HG03378 (cell line): Measurements from ENCODE around the gene LRBA.
"Not testable (repeated sequence)": the region's sequence is repeated elsewhere in the genome, so short reads cannot be mapped to it uniquely, and the experiment has no call there.

Source experiments
- ATAC-seq: cut with Tn5 transposase; IDR thresholded peaks from one replicate; pipeline ENCODE4 v1.9.1; 2021; ENCODE audit warnings: mild to moderate bottlenecking, moderate library complexity; ENCODE audit not compliant: unreplicated experiment

Gene LRBA

GRCh38 chr4:150746156-150746555 is 268.9 kb downstream of the LRBA start:
- ATAC-seq: no peak

- ATAC-seq: no peak
These were observed 270.5 kb downstream of the LRBA start for GRCh38 chr4:150744570-150744969.

- ATAC-seq: no peak
These were observed 271.3 kb downstream of the LRBA start for GRCh38 chr4:150743564-150744342.

- not testable (repeated sequence) for ATAC-seq
These were observed 272.2 kb downstream of the LRBA start for GRCh38 chr4:150742930-150743329.

- no peak for ATAC-seq
These were observed 275.5 kb downstream of the LRBA start for GRCh38 chr4:150739591-150739990.

GRCh38 chr4:150725957-150726523 is 289.0 kb downstream of the LRBA start:
- no peak for ATAC-seq

GRCh38 chr4:150723727-150724411 is 291.2 kb downstream of the LRBA start:
- ATAC-seq: no peak

GRCh38 chr4:150722908-150723362 is 292.1 kb downstream of the LRBA start:
- no peak for ATAC-seq

GRCh38 chr4:150720973-150721518 is 294.0 kb downstream of the LRBA start:
- no peak for ATAC-seq

- no peak for ATAC-seq
These were observed 297.1 kb downstream of the LRBA start for GRCh38 chr4:150717952-150718351.

- no peak for ATAC-seq
These were observed 300.3 kb downstream of the LRBA start for GRCh38 chr4:150714462-150715438.

GRCh38 chr4:150713251-150713650 is 301.8 kb downstream of the LRBA start:
- ATAC-seq: no peak

GRCh38 chr4:150710770-150711375 is 304.2 kb downstream of the LRBA start:
- ATAC-seq: no peak

GRCh38 chr4:150708004-150708403 is 307.1 kb downstream of the LRBA start:
- ATAC-seq: no peak

GRCh38 chr4:150699599-150699998 is 315.5 kb downstream of the LRBA start:
- no peak for ATAC-seq

GRCh38 chr4:150695162-150695561 is 319.9 kb downstream of the LRBA start:
- ATAC-seq: no peak

GRCh38 chr4:150694438-150694837 is 320.6 kb downstream of the LRBA start:
- no peak for ATAC-seq

GRCh38 chr4:150683775-150684350 is 331.2 kb downstream of the LRBA start:
- no peak for ATAC-seq

GRCh38 chr4:150682126-150682525 is 333.0 kb downstream of the LRBA start:
- ATAC-seq: no peak

- no peak for ATAC-seq
These were observed 334.0 kb downstream of the LRBA start for GRCh38 chr4:150681063-150681462.
